ENCODE data around the gene CSKMT. TPM values are rescaled to one million over a fixed set of nuclear protein-coding genes. Genes with fewer than 3 reads are reported as not detected.
"Not testable (repeated sequence)": the region's sequence is repeated elsewhere in the genome, so short reads cannot be mapped to it uniquely, and the experiment has no call there.

The CSKMT gene
- total RNA-seq: 21.3 and 24.7 TPM in 2 replicates

DNA sequence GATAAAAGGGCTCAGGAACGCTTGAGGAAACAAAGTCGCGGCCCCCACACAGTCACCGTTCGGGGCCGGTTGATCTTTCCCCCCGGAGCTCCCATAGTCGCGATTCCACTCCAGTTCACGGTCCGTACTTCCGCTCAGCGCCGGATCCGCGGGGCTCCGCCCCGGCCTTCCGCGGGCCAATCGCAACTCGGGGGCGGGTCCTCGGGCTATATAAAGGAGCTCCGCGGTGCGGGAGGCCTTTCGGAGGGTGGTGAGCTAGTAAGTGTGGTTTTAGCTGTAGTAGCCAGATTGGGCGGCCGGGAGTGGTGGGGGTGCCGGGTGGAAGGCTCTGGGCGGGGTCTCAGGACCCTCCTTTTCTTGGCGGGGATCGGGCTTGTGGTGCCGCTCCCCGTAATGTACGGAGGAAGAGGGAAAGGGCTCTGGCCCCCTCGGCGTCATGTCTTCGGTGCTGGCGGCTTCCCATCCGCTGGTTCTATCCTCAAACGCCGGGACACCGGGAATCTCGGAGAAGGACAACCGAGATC is at the start of gene CSKMT, which contains the start of gene C11orf98:
Gene CSKMT, plus strand, starts transcription at position 238 of the 524 bp plus-strand sequence. CDS start 568 bp downstream, outside the sequence.
Gene C11orf98, minus strand, starts transcription at position 136 of the 524 bp plus-strand sequence. Its CDS starts 41 bp downstream, at position 95.
- intact Hi-C loops (cut with micrococcal nuclease): loop anchor here (1.0 to 2.0 kb wide), 7 partner anchors 14 to 74 kb away; partner anchors contain the start of genes EML3, GANAB, HNRNPUL2 and MTA2

- intact Hi-C loops (cut with micrococcal nuclease): no loop called here
Measured at GRCh38 chr11:62615521-62615920, 49.6 kb upstream of the CSKMT start.

- intact Hi-C loops (cut with micrococcal nuclease): not testable (repeated sequence)
Measured at GRCh38 chr11:62616957-62617356, 48.2 kb upstream of the CSKMT start.

DNA sequence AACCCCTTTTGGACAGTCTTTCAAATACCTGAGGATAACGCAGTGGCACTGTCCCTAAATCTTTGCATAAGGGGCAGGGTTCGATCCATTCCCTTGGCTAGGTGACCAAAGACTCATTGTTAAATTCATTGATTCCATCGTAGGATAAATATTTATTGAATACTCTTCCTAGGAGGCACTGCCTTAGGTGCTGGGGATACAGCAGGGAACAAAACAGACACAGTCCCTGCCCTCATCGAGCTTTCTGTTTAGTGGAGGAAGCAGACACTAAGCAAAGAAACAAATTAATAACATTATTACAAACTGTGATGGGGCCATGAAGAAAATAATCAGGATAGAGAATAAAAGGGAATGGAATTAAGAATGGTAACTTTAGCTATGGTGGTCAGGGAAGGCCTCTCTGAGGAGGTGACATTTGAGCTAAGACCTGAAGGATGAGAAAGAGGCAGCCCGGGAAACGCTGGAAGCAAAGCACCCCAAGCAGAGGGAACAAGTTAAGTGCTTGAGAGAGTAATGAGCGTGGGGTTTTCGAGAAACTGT is 44.0 kb upstream of the CSKMT start:
- intact Hi-C loops (cut with micrococcal nuclease): loop anchor here (2.0 kb wide), 1 partner anchor 30 kb away; the partner anchor contains the start of gene TUT1

DNA sequence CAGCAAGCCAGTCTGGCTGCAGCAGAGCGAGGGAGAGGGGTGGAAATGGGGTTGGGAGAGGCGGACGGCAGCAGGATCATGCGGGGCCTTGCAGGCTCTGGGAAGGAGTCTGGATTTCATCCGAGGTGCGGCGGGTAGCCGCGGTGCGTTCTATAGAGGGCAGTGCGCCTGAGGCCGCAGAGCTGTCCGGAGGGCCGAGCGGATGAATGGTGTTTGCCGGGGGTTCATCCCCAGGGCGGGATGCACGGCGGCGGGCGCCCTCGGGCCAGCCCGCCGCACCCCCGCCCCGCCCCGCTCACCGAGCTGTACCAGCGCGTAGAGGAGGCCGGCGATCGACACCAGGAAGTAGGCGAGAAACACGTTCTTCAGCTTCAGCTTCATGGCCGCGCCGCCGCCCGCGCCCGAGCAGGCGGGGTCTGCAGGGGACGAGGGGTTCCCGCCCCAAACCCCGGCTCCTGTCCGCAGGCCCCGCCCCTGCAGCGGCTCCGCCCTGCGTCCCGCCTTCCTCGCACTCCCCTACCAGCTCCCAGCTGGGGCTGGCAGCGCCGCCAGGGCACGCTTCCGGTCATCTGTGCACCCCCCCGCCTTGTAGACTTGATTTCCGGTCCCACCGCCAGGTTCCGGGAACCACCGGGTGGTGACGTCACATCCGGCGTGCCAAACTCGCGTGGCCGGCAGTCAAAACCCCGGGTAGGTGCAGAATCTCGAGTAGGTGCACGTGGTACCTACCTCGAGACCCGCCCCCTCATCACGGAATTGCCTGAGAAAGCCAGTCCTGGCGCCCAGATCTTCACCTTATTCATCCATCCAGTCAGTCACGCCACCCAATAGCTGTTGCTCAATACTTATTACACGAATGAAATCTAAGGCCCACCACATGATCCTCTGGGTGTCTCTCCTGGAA is 43.3 kb upstream of the CSKMT start, which contains the start of gene B3GAT3:
Gene B3GAT3, minus strand, starts transcription at position 420 of the 904 bp plus-strand sequence. Its CDS starts 39 bp downstream, at position 381.
- intact Hi-C loops (cut with micrococcal nuclease): loop anchor here (1.0 to 2.0 kb wide), 4 partner anchors 23 to 43 kb away; partner anchors contain the start of genes C11orf98, CSKMT, GANAB and TUT1

- intact Hi-C loops (cut with micrococcal nuclease): loop anchor here (1.0 to 2.0 kb wide), 3 partner anchors 23 to 42 kb away; partner anchors contain the start of genes C11orf98, CSKMT and GANAB
Measured at GRCh38 chr11:62622476-62623089, 42.5 kb upstream of the CSKMT start.

DNA sequence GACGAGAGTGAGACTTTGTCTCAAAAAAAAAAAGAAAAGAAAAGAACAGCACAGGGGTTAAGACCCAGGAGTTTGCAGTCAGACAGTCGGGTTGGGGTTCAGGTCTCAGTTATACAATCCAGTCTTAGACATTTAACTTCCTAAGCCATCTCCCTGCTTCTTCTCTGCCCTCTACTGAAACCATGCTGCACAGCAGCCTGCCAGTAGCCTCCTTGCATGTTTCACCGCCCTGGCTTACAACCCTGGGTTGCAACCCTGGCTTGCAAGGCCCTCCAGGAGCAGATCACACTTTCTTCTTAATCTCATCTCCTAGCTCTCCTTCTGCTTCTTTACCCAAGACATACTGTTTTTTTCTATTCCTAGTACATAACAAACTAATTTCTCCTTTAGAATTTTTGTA is 37.4 kb upstream of the CSKMT start:
- intact Hi-C loops (cut with micrococcal nuclease): no loop called here

GRCh38 chr11:62632492-62632891 is 32.6 kb upstream of the CSKMT start:
- intact Hi-C loops (cut with micrococcal nuclease): no loop called here

- intact Hi-C loops (cut with micrococcal nuclease): no loop called here
Measured at GRCh38 chr11:62644220-62644619, 20.9 kb upstream of the CSKMT start.

- intact Hi-C loops (cut with micrococcal nuclease): no loop called here
Measured at GRCh38 chr11:62645671-62645945, 19.5 kb upstream of the CSKMT start.

DNA sequence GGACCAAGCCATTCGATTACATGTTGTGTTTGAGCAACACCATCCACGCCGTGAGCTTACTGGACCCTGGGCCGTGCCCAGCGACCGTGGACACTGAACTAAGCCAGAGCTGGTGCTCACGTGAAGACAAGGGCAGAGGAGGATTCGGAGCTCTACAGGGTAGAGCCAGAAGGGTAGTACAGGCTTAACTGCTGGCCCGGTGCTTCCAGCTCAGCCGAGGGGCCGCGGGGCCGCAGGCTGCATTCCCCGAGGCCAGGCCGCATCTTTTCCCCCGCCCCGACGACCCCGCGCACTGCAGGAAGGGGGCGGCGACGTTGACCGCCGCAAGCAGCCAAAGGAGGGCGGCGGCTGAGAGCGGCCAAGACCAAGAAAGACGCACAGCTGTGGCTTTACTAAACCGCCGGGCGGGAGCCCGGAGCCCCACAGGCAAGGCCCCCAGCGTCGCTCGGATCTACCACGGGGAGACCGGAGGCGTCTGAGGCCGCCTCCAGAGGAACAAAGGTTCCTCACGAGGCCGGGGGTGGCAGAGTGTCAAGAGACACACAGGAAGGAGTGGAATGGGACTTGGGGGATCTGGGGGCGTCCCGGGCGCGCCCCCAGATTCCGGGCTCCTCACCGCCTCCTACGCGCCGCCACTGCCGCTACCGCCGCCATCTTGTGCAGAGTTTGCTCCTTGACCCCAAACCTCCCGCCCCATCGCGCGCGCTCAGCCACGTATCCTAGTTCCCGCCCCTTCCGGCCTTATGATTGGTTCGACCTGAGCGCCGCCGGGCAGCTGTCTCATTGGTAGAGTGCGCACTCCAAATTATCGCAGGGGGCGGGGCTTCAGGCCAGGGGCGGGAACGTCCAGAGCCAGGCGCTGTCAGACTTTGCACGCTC is 18.9 kb upstream of the CSKMT start, which contains the start of gene GANAB:
Gene GANAB, minus strand, starts transcription at position 668 of the 879 bp plus-strand sequence. Its CDS starts 14 bp downstream, at position 654.
- intact Hi-C loops (cut with micrococcal nuclease): loop anchor here (1.0 to 2.0 kb wide), 4 partner anchors 19 to 83 kb away; partner anchors contain the start of genes C11orf98, CSKMT and TTC9C

DNA sequence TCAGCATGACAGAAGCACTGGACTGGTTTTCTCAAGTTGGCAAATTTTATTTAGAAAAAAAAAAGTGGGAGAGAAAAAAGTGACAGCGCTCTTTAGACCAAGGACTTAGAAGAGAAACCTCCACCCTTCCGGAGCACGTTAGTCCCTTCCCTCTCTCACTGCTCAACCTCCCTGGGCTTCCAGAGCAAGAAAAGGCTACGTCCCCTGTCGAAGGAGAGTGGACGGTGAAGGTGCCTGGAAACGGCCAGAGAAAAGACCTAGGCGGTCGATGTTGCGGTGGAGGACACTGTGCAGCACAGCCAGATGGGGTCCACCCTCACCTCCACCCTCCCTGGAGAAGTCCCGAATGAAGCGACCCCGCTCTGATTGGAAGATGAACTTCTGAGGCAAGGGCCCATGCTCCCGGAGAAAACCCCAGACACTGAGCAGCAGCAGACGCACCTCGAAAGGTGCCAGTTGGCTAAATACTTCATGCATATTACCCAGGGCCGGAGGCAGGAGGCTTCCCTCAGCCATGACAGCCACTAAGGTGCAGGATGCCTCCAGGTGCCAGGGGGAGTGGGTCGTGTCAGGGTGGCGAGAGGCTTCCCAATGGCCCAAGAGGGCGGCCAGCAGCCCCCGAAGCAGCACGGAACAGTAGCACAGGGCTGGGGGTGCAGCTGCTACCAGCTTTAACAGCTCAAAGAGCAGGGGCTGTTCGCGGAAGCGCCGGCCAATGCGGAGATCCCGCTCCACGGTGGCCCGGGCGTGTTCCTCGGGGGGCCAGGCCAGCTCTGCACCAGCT is 18.1 kb upstream of the CSKMT start:
- intact Hi-C loops (cut with micrococcal nuclease): loop anchor here (1.0 to 2.0 kb wide), 4 partner anchors 18 to 82 kb away; partner anchors contain the start of genes C11orf98, CSKMT and TTC9C

- intact Hi-C loops (cut with micrococcal nuclease): loop anchor here (2.0 kb wide), 2 partner anchors 61 to 81 kb away; partner anchors contain the start of gene TTC9C
Measured at GRCh38 chr11:62647609-62648005, 17.5 kb upstream of the CSKMT start.

GRCh38 chr11:62648185-62648966 is 16.7 kb upstream of the CSKMT start:
- intact Hi-C loops (cut with micrococcal nuclease): no loop called here

DNA sequence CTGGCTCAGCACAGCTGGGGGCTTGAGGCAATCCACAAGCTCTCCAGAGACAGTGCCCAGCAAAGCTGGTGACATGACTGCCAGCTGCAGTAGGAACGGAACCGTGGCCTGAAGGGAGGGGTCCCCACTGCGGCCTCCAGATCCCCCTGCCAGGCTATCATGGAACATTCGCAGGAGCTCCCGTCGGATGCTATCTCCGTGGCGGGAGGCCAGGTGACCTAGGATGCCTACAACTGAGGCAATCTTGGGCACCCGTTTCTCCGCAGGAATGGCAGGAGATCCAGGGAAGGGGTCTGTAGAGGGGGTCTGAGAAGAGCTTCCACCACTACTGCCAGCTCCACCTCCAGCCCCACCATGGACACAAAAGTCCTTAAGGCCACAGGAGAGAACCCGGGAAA is 16.1 kb upstream of the CSKMT start:
- intact Hi-C loops (cut with micrococcal nuclease): no loop called here

DNA sequence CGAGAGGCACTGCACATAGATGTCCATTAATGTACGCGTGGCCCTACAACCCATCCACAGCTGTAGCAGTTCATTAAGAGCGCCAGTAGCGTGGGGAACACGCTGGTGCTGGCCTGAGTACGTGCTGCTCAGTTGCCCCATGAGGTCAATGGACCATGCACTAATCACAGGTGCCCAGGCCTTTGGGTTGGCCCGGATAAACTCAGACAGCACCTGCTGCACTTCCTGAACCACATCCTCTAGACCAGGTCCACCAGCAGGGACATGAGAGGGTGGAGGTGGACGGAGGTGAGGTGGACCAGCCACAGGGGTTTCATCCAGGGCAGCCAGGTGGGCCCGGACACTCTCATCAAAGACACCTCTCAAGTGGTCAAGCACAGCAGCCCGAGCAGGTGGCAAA is 15.6 kb upstream of the CSKMT start:
- intact Hi-C loops (cut with micrococcal nuclease): no loop called here

DNA sequence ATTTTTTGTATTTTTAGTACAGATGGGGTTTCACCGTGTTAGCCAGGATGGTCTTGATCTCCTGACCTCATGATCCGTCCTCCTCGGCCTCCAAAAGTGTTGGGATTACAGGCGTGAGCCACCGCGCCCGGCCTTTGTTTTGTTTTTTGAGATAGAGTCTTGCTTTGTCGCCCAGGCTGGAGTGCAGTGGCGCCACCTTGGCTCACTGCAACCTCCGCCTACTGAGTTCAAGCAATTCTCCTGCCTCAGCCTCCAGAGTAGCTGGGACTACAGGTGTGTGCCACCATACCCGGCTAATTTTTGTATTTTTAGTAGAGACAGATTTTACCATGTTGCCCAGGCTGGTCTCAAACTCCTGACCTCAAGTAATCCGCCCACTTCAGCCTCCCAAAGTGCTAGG is 14.8 kb upstream of the CSKMT start:
- intact Hi-C loops (cut with micrococcal nuclease): not testable (repeated sequence)

Measured in T-helper 2 cell treated with Interferon-gamma antibody and Interleukin-4, amounts not matched to agents 100 ng/mL and 5 ng/mL, for 36 hours (primary cell).